Activated CD4-positive, alpha-beta T cell treated with anti-CD3 and anti-CD28 coated beads, Interleukin-2, amount 50 U/mL, for 4 hours (primary cell): Measurements from ENCODE around the gene FOXL3.
A peak's percentile ranks its signal among the peaks of the same experiment; 100 is the strongest.
"Not testable (repeated sequence)": the region's sequence is repeated elsewhere in the genome, so short reads cannot be mapped to it uniquely, and the experiment has no call there.

Experiments used
- DNase-seq, 2 experiments: peaks; one replicate each; pipeline ENCODE4 v3.0.0-alpha.2; 2020

The FOXL3 gene

DNA sequence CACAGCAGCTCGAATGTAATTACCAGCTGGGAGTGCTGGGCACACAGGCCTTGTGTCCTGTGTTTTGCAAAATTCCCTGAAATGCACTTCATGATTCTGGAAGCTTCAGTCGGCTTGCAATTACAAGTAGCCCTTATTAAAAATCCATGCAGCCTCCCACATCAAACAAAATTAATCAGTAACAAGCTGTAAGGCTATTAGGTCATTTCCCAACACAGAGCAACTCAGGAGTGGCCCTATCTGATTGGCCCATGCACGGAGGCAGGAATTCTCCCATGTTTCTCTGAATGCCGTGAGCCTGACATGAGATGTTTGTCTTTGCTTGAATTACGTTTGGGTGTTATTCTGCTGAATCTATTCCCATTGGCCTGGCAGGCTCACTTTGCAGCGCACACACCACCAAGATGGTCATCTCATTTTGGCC is 36.9 kb downstream of the FOXL3 start:
- no peak for DNase-seq

DNA sequence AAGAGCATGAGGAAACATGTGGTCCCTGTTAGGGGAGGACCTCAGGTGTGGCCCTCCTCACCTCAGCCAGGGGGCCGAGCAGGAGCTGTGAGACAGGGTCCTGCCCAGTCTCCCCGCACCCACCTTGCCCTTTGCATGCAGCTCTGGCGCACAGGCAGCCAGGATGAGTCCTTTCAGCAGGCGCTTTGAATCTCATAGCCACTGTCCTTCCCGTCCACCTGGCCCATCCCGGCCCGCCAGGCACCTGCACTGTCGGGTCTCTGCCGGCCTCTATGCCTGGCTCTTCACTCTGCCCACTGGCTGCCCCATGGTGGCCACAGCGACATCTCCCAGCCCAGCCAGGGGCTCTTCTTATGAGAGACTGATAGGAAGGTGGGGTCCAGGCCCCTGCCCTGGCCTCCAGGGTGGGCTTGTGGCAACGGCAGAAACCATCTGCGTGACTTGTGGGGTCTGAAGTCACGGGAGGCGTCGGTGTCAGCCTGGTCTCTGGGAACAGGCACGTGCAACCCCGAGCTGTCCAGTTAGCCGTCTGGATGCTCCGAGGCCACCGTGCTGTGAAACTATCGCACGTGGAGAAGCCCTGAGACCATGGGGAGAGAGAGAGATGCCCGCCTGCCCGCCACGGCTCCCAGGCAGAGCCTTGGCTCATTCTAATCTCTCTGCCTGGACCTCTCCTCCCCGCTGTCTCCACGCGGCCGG is 37.4 kb downstream of the FOXL3 start:
- no peak for DNase-seq

DNA sequence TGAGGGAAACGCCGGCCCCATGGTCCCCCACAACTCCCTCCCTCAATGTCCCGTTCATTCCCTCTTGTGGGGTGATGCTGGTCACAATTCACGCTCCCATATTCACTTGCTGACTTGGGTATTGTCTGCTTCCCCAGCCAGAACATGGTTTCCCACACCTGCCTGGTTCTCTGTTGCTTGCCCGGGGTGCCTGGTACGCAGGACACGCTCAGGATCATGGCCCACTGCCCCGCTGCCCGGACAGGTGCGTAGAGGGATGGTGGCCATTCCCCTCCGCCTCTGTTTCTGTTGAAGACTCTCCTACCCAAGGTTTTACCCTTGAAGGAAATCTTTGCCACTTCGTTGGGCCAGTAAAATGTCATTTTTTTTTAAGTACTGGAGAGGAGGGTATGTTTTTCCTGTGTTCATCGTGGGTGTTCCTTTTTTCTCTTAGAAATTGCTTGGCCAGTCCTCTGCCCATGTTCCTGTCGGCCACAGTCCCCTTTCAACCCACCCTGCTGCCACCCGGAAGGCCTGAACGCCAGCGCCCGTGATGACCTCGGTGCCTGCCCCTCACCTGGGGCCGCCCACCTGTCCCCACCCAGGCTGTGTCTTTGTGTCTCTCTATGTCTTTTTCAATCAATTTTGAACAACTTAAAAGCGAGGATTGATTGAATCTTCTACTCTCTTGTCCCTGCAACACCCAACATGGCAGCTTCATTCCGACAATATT is 38.2 kb downstream of the FOXL3 start:
- no peak for DNase-seq

DNA sequence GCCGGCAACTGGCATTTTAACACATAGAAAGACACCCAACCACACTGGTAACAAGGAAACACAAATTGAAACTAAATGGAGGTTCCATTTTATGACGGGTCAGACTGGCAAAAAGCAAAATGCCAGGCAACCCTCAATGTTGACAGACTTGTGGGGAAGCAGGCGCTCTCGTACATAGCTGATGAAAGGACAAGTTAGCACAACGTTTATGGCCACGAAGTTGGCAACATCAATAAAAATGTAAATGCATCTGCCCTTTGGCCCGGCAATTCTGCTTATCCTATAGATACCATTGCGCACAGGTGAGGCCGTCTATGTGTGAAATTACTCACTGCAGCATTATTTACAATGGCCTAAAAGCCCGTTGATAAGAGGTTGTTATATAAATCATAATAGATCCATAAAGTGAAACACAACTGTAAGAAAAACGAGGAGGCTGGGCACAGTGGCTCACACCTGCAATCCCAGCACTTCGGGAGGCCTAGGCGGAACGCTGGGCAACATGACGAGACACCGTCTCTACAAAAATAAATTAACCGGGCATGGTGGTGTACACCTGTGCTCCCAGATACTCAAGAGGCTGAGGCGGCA is 39.8 kb downstream of the FOXL3 start:
- no peak for DNase-seq

GRCh38 chr7:330511-331230 is 40.7 kb downstream of the FOXL3 start:
- no peak for DNase-seq

DNA sequence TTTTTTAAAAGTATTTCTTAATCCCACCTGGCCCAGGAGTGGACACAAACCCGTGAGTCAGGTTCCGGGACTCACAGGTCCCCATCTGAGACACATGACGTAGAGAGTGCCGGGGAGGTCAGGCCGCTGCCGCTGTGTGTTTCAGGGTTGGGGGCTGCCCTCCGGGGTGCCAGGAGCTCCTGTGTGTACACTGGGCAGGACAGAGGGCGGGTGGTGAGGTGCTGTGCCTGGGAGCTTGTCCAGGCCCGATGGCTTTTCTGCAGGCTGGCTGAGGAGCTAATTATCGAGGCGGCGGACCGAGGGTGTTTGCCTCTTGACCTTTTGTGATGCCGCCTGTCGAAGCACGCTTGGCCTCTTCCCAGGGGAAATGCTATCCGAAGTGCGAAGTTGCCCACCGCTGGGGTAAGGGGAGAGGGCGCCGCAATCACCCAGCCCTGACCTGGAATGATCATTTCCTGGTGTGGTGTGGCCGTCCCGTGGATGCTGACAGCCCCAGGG is 42.1 kb downstream of the FOXL3 start:
- DNase-seq = no peak

GRCh38 chr7:332646-333392 is 42.8 kb downstream of the FOXL3 start:
- peak; percentile 90 to 92 for DNase-seq

DNA sequence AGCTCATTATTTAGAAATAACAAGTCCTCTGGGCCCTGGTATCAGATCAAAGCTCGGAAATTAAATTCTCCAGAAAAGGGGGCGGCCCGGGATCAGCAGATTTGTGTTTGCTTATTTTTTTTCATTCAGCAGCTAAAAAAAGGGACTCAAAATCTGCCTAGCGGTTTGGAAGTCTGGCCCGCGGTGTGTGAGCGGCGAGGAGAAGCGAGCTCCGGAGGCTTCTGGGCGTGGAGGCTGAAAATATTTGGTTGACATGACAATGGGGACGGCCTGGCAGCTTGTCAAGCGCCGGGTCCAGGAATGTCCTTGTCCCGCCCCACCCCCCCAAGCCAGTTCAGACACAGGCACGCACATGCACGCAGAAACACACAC is 43.4 kb downstream of the FOXL3 start:
- DNase-seq = no peak

DNA sequence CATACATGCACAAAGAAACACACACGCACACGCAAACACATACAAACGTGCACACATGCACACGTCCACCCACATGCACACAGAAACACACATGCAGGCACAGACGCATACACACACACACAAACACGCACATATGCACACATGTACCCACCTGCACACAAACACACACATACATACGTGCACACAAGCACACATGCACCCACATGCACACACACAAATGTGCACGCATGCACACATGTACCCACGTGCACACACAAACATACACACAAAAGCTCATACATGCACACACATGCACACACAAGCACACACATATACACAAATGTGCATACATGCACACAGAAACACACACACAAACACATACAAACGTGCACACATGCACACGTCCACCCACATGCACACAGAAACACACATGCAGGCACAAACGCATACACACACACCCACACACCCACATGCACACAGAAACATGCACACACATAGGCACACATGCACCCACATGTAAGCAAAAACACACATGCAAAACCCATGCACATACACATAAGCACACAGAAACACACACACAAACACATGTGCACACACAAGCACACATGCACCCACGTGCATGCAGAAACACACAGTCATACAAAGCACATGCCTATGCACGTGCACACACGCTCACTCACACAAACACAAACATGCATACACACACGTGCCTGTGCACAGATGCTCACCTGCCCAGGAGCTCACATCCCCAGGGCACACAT is 44.8 kb downstream of the FOXL3 start:
- DNase-seq = no peak

DNA sequence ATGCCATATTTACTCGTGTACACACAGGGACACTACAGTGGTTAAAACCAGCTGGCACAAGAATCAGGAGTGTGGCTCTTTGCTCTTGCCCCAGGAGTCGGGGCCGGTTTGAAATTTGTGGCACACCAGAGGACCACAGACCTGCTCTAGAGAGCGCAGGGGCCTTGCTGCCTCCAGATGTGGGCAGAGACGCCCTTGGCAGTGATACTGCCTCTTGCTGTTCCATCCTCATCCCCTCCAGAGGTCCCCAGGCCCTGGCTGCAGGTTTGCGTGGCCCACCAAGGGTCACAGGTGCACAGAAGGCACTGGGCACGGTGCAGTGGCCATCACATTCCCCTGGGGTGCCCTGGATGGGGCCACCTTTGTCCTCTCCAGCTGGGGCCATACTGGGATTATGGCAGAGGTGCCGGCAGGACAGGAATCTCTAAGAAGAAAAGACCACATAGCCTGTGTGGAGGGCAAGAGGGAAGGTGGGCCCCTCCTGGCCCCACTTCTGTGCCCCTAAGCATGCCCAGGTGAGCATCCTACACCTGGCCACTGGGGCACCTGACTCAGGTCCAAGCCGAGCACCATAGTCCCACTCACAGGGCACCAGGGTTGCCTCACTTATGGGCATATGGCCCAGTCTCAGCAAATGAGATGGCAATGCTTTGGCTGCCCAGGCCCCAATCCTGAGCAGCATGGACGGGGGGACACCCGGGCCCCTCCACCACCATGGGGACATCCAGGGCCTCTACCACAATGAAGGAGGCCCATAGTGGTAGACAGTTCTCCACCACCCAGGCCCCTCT is 45.6 kb downstream of the FOXL3 start:
- no peak for DNase-seq

- DNase-seq = not testable (repeated sequence)
Measured at GRCh38 chr7:336149-336533, 46.2 kb downstream of the FOXL3 start.

GRCh38 chr7:336810-337566 is 47.0 kb downstream of the FOXL3 start:
- DNase-seq = no peak

DNA sequence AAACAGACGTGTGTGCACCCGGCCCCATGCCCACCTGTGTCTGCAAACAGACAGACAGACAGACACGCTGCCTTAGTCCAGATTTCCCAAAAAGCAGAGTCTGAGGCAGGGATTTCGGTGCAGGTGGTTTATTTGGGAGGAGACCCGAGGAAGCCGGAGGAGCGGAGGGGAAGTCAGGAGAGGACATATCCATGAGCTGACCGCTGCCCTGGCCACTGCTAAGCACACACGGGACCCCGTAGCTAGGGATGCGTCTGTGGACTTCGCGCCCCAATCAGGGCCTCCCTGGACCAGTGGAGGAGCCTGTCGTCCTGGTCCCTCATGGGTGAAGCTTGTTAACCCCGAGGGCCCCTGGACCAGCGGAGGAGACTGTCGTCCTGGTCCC is 47.6 kb downstream of the FOXL3 start:
- DNase-seq = no peak

GRCh38 chr7:338295-339061 is 48.5 kb downstream of the FOXL3 start:
- no peak for DNase-seq

GRCh38 chr7:339062-339342 is 49.0 kb downstream of the FOXL3 start:
- no peak for DNase-seq

GRCh38 chr7:339696-340095 is 49.7 kb downstream of the FOXL3 start:
- DNase-seq = no peak

DNA sequence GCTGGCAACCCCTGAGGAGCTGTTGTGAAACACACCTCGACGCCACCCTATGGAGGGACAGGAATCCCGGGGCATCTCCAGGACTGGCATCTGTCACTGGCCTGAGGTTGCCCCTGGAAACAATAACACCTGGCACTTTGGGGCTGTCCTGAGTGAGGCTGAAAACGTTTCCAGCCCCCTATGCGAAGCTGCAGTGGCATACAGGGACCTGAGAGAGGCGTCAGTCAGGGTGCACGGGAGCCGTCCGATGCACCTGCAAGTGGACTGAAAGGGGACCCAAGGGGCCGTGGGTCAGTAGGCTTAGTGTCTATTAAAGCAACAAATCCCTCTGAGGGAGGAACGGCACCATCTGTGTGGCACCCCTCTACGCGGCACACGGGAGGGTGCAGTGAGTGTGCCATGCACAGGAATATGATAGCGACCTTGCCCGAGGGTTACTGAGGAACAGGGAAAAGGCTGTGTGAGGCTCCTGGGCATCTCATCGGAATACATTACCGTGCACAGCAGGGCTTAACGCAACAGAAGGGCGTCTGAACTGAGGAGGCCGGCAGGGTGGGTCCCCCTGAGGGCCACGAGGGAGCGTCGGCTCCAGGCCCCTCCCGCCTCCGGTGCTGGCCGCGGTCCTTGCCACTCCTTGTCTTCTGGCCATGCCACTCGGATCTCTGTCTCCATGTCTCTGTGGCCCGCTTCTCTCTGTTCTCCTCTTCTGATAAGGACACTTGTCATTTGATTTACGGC is 50.4 kb downstream of the FOXL3 start:
- DNase-seq = no peak
